H9 (cell line): ENCODE data around the gene SERPINA6. TPM values are rescaled to one million over a fixed set of nuclear protein-coding genes. Genes with fewer than 3 reads are reported as not detected.

ENCODE experiments used
- DNase-seq: peaks from one replicate; pipeline ENCODE4 v3.0.0-alpha.2; 2017
- H2AFZ ChIP-seq: one replicate; pipeline ENCODE4 v1.6.1; 2013; ENCODE audit warnings: mild to moderate bottlenecking, low read length, control low read depth, moderate library complexity
- H2AK5ac ChIP-seq: 2 replicates; pipeline ENCODE4 v1.6.1; 2013; ENCODE audit warnings: low read length, control low read depth, mixed read lengths; ENCODE audit not compliant: insufficient read length
- H2BK120ac ChIP-seq: one replicate; pipeline ENCODE4 v1.6.1; 2013; ENCODE audit warnings: low read depth, mild to moderate bottlenecking, low read length, control low read depth, inconsistent platforms; ENCODE audit not compliant: poor library complexity, severe bottlenecking
- H2BK12ac ChIP-seq: 2 replicates; pipeline ENCODE4 v1.6.1; 2013; ENCODE audit warnings: low read length, control low read depth, mixed read lengths, low read depth; ENCODE audit not compliant: insufficient read length
- H2BK15ac ChIP-seq: 2 replicates; pipeline ENCODE4 v1.6.1; 2013; ENCODE audit warnings: low read depth, low read length, control low read depth
- H2BK20ac ChIP-seq: one replicate; pipeline ENCODE4 v1.6.1; 2013; ENCODE audit warnings: low read depth, mild to moderate bottlenecking, low read length, control low read depth, inconsistent platforms; ENCODE audit not compliant: poor library complexity, severe bottlenecking
- H2BK5ac ChIP-seq: 2 replicates; pipeline ENCODE4 v1.6.1; 2013; ENCODE audit warnings: low read length, control low read depth, mixed read lengths; ENCODE audit not compliant: insufficient read length
- H3K14ac ChIP-seq: 2 replicates; pipeline ENCODE4 v1.6.1; 2013; ENCODE audit warnings: low read length, control low read depth; ENCODE audit not compliant: insufficient read depth
- H3K18ac ChIP-seq: 2 replicates; pipeline ENCODE4 v1.6.1; 2013; ENCODE audit warnings: low read depth, mild to moderate bottlenecking, mixed read lengths, low read length, control low read depth; ENCODE audit not compliant: insufficient read length
- H3K23ac ChIP-seq: 2 replicates; pipeline ENCODE4 v1.6.1; 2013; ENCODE audit warnings: low read length, control low read depth, mixed read lengths, low read depth; ENCODE audit not compliant: insufficient read length
- H3K23me2 ChIP-seq: 2 replicates; pipeline ENCODE4 v1.6.1; 2013; ENCODE audit warnings: low read depth, mild to moderate bottlenecking, mixed read lengths, low read length, control low read depth; ENCODE audit not compliant: insufficient read length, poor library complexity, severe bottlenecking
- H3K27ac ChIP-seq: 2 replicates; pipeline ENCODE4 v1.5.1; 2013; ENCODE audit warnings: low read length, control low read depth, mixed read lengths, low read depth; ENCODE audit not compliant: insufficient read length
- H3K27me3 ChIP-seq: 2 replicates; pipeline ENCODE4 v1.6.1; 2013; ENCODE audit warnings: low read length, control low read depth, inconsistent platforms; ENCODE audit not compliant: insufficient read depth
- H3K4ac ChIP-seq: 2 replicates; pipeline ENCODE4 v1.6.1; 2013; ENCODE audit warnings: low read depth, mild to moderate bottlenecking, control low read depth, inconsistent platforms, low read length, moderate library complexity
- H3K4me1 ChIP-seq: 2 replicates; pipeline ENCODE4 v1.6.1; 2013; ENCODE audit warnings: low read length, control low read depth, inconsistent platforms; ENCODE audit not compliant: insufficient read depth
- H3K4me2 ChIP-seq: 2 replicates; pipeline ENCODE4 v1.6.1; 2013; ENCODE audit warnings: low read length, control low read depth, mixed read lengths; ENCODE audit not compliant: insufficient read length, insufficient read depth
- H3K56ac ChIP-seq: 2 replicates; pipeline ENCODE4 v1.6.1; 2013; ENCODE audit warnings: low read depth, mild to moderate bottlenecking, mixed read lengths, low read length, control low read depth; ENCODE audit not compliant: insufficient read length
- H3K79me1 ChIP-seq: 2 replicates; pipeline ENCODE4 v1.6.1; 2013; ENCODE audit warnings: low read depth, mild to moderate bottlenecking, moderate library complexity, low read length, control low read depth, inconsistent platforms; ENCODE audit not compliant: insufficient read depth, poor library complexity, severe bottlenecking
- H3K79me2 ChIP-seq: 2 replicates; pipeline ENCODE4 v1.6.1; 2013; ENCODE audit warnings: low read length, control low read depth, inconsistent platforms; ENCODE audit not compliant: insufficient read depth
- H3K9ac ChIP-seq: 2 replicates; pipeline ENCODE4 v1.6.1; 2013; ENCODE audit warnings: low read length, control low read depth, mixed read lengths; ENCODE audit not compliant: insufficient read length; ENCODE audit errors: extremely low read depth
- H3K9me3 ChIP-seq: one replicate; pipeline ENCODE4 v1.6.1; 2013; ENCODE audit warnings: low read depth, low read length, inconsistent platforms; ENCODE audit not compliant: control insufficient read depth
- H3T11ph ChIP-seq: one replicate; pipeline ENCODE4 v1.6.1; 2013; ENCODE audit warnings: mild to moderate bottlenecking, low read length, control low read depth, inconsistent platforms
- H4K20me1 ChIP-seq: one replicate; pipeline ENCODE4 v1.6.1; 2013; ENCODE audit not compliant: control insufficient read depth, insufficient read length, insufficient read depth
- H4K5ac ChIP-seq: 2 replicates; pipeline ENCODE4 v1.6.1; 2013; ENCODE audit warnings: low read depth, mild to moderate bottlenecking, mixed read lengths, low read length, control low read depth; ENCODE audit not compliant: insufficient read length
- H4K8ac ChIP-seq: replicated peaks from 2 replicates; pipeline ENCODE4 v1.6.1; 2013; ENCODE audit warnings: low read length, control low read depth, mixed read lengths, low read depth; ENCODE audit not compliant: insufficient read length
- H4K91ac ChIP-seq: 2 replicates; pipeline ENCODE4 v1.6.1; 2013; ENCODE audit warnings: low read depth, mild to moderate bottlenecking, moderate library complexity, mixed read lengths, low read length, control low read depth; ENCODE audit not compliant: insufficient read length
- H3K27ac Mint-ChIP-seq, 3 experiments: 2 replicates in 2 of 3; 3 replicates in 1 of 3; pipeline ENCODE4 v1.8.0; 2020 to 2021; ENCODE audit warnings: mixed read lengths in 3 of 3, mild to moderate bottlenecking in 1 of 3, moderate library complexity in 1 of 3
- H3K27me3 Mint-ChIP-seq: 2 replicates; pipeline ENCODE4 v1.8.0; 2021; ENCODE audit warnings: low read depth, mild to moderate bottlenecking, moderate library complexity, mixed read lengths
- H3K36me3 Mint-ChIP-seq, 3 experiments: 2 replicates in 2 of 3; 3 replicates in 1 of 3; pipeline ENCODE4 v1.8.0; 2020 to 2021; ENCODE audit warnings: low read depth in 3 of 3, mixed read lengths in 3 of 3; ENCODE audit not compliant: insufficient read depth in 1 of 3
- H3K4me1 Mint-ChIP-seq, 2 experiments: 2 replicates each; pipeline ENCODE4 v1.8.0; 2020; ENCODE audit warnings: mixed read lengths in 2 of 2
- H3K4me3 Mint-ChIP-seq, 2 experiments: 2 replicates in 1 of 2; 3 replicates in 1 of 2; pipeline ENCODE4 v1.8.0; 2020 to 2021; ENCODE audit warnings: mild to moderate bottlenecking in 2 of 2, mixed read lengths in 2 of 2, moderate library complexity in 1 of 2
- H3K9me3 Mint-ChIP-seq, 2 experiments: 2 replicates in 1 of 2; 3 replicates in 1 of 2; pipeline ENCODE4 v1.8.0; 2020; ENCODE audit warnings: mild to moderate bottlenecking in 2 of 2, mixed read lengths in 2 of 2, moderate library complexity in 1 of 2
- WGBS: extraction: QIAGEN DNeasy Blood & Tissue Kit; methylation state at CpG from one replicate; pipeline ENCODE4 v1.1.7; 2013; ENCODE audit warnings: missing lambda C conversion rate, low lambda C conversion rate, mixed read lengths; ENCODE audit not compliant: insufficient read length; ENCODE audit errors: extremely low coverage; 5-methylcytosine and 5-hydroxymethylcytosine counted together
- total RNA-seq: library from RNA; stranded (reverse); gene quantifications from 2 replicates; pipeline ENCODE4 v1.2.1, GENCODE V29; 2021
- TF ChIP-seq, protein P1 (sequence below): fragments of 200-600 bp; sonication (generic); conservative IDR thresholded peaks from 3 replicates; pipeline ENCODE4 v1.8.0; 2021; ENCODE audit warnings: antibody characterized with exemption, mild to moderate bottlenecking

Gene SERPINA6
- total RNA-seq, 1 experiment from 2014 or later: not detected

DNA sequence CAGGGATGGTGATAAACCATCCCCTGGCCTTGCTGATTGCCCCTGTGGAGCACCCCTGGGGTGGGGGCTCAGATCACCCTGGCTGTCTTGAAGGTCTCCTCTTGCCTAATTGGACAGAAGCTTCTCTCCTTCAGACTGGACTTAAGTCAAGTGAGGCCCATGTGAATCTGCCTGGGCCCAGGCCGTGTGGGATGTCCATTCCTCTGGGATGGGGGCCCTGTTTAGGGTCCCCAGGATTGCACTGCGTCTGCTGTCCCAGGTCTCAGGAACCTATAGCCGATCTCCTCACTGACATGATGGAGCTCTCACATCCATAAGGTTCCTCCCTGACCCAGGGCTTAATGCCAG lies 45.1 kb upstream of the SERPINA6 start:
- H3K79me1 ChIP-seq: no peaks in the 10 kb centered on the region
- no peak overlapping the region for H3K23ac ChIP-seq
- H3K36me3 Mint-ChIP-seq: no peaks in the 10 kb centered on the region
- no peaks in the 10 kb centered on the region for H3K9me3 ChIP-seq
- H2BK15ac ChIP-seq: no peak overlapping the region
- TF ChIP-seq, protein P1, sequence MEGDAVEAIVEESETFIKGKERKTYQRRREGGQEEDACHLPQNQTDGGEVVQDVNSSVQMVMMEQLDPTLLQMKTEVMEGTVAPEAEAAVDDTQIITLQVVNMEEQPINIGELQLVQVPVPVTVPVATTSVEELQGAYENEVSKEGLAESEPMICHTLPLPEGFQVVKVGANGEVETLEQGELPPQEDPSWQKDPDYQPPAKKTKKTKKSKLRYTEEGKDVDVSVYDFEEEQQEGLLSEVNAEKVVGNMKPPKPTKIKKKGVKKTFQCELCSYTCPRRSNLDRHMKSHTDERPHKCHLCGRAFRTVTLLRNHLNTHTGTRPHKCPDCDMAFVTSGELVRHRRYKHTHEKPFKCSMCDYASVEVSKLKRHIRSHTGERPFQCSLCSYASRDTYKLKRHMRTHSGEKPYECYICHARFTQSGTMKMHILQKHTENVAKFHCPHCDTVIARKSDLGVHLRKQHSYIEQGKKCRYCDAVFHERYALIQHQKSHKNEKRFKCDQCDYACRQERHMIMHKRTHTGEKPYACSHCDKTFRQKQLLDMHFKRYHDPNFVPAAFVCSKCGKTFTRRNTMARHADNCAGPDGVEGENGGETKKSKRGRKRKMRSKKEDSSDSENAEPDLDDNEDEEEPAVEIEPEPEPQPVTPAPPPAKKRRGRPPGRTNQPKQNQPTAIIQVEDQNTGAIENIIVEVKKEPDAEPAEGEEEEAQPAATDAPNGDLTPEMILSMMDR: no peak
- no peak overlapping the region for H3K56ac ChIP-seq
- no peaks in the 10 kb centered on the region for H4K20me1 ChIP-seq
- H3K4ac ChIP-seq: no peak overlapping the region
- no peak overlapping the region for H3K4me3 Mint-ChIP-seq
- no peak for DNase-seq
- H2BK20ac ChIP-seq: no peak overlapping the region
- no peak overlapping the region for H2AFZ ChIP-seq
- H3K27me3 ChIP-seq: no peaks in the 10 kb centered on the region; the same call in 1 of the 2 replicates
- H3K4me1 Mint-ChIP-seq: peaks cover 18 to 20% of the 10 kb centered on the region in 2 experiments
- no peak overlapping the region for H3K4me2 ChIP-seq
- H2BK120ac ChIP-seq: no peak overlapping the region
- H3K27ac ChIP-seq: no peak overlapping the region
- H2BK5ac ChIP-seq: no peak overlapping the region
- no peak overlapping the region for H3T11ph ChIP-seq
- H3K9ac ChIP-seq: no peak overlapping the region
- H3K9me3 Mint-ChIP-seq: no peaks in the 10 kb centered on the region
- no peak overlapping the region for H4K8ac ChIP-seq
- no peak overlapping the region for H2AK5ac ChIP-seq
- no peak overlapping the region for H3K27ac Mint-ChIP-seq
- no CpG with 5 or more reads among the region's 3 CpGs for WGBS
- no peak overlapping the region for H4K91ac ChIP-seq
- no peak overlapping the region for H3K18ac ChIP-seq
- no peaks in the 10 kb centered on the region; the same call in 1 of the 2 replicates for H3K27me3 Mint-ChIP-seq
- no peak overlapping the region for H4K5ac ChIP-seq
- H3K14ac ChIP-seq: no peak overlapping the region; the same call in 1 of the 2 replicates
- no peaks in the 10 kb centered on the region for H3K4me1 ChIP-seq
- no peaks in the 10 kb centered on the region for H3K23me2 ChIP-seq
- no peaks in the 10 kb centered on the region for H3K79me2 ChIP-seq
- H2BK12ac ChIP-seq: no peak overlapping the region
